IMR-90 (cell line): ENCODE results near the gene PALM. TPM values are rescaled to one million over a fixed set of nuclear protein-coding genes. Genes with fewer than 3 reads are reported as not detected.
A peak's percentile ranks its signal among the peaks of the same experiment; 100 is the strongest.

Experiments
- ATAC-seq: fragments of 200-7000 bp; cut with Tn5 transposase; 2 replicates; pipeline ENCODE4 v1.9.1; 2020; ENCODE audit warnings: low read depth, mild to moderate bottlenecking, moderate library complexity
- BruUV-seq: library from RNA; stranded (reverse); fragments of 400-500 nt; replicated peaks from 2 replicates; lab custom pipeline; 2021; lab: Mats Ljungman, UMichigan
- CTCF ChIA-PET: fragments of 300-600 bp; formaldehyde crosslinking; extraction: SDS; loops from one replicate; lab custom pipeline; 2021; ENCODE audit warnings: antibody characterized with exemption; lab: Yijun Ruan, JAX
- POLR2A ChIA-PET: fragments of 300-600 bp; sonication (Branson Sonifier 250); formaldehyde crosslinking; loops from one replicate; lab custom pipeline; 2022; ENCODE audit warnings: antibody characterized with exemption; ENCODE audit not compliant: unreplicated experiment; lab: Charles Lee
- DNase-seq: peaks from one replicate; pipeline ENCODE4 v3.0.0; 2013
- H2AFZ ChIP-seq: replicated peaks from 2 replicates; pipeline ENCODE3; 2013; ENCODE audit warnings: low read length, mild to moderate bottlenecking; ENCODE audit not compliant: poor library complexity
- H2AK5ac ChIP-seq: 2 replicates; pipeline ENCODE4 v1.6.1; 2013; ENCODE audit warnings: low read depth, low read length, inconsistent platforms
- H2AK9ac ChIP-seq: replicated peaks from 2 replicates; pipeline ENCODE3; 2013; ENCODE audit warnings: mild to moderate bottlenecking, low read depth, low read length, moderate library complexity; ENCODE audit not compliant: poor library complexity
- H2BK120ac ChIP-seq: 2 replicates; pipeline ENCODE4 v1.6.1; 2013; ENCODE audit warnings: low read depth, low read length, inconsistent platforms
- H2BK15ac ChIP-seq: 3 replicates; pipeline ENCODE4 v1.6.1; 2013; ENCODE audit warnings: low read depth, low read length, inconsistent platforms
- H2BK20ac ChIP-seq: 2 replicates; pipeline ENCODE4 v1.6.1; 2013; ENCODE audit warnings: low read depth, mild to moderate bottlenecking, inconsistent platforms, low read length, moderate library complexity
- H2BK5ac ChIP-seq: 2 replicates; pipeline ENCODE4 v1.6.1; 2013; ENCODE audit warnings: mild to moderate bottlenecking, low read depth, low read length, inconsistent platforms; ENCODE audit not compliant: poor library complexity, severe bottlenecking
- H3K14ac ChIP-seq: replicated peaks from 2 replicates; pipeline ENCODE4 v1.6.1; 2013; ENCODE audit warnings: low read depth, low read length, inconsistent platforms
- H3K18ac ChIP-seq: 2 replicates; pipeline ENCODE4 v1.6.1; 2013; ENCODE audit warnings: low read depth, low read length, control low read depth
- H3K23ac ChIP-seq: 2 replicates; pipeline ENCODE4 v1.6.1; 2013; ENCODE audit warnings: low read depth, low read length, inconsistent platforms
- H3K27ac ChIP-seq: 2 replicates; pipeline ENCODE4 v1.5.1; 2013; ENCODE audit warnings: mild to moderate bottlenecking, control low read depth, low read length; ENCODE audit not compliant: insufficient read depth
- H3K27me3 ChIP-seq: 2 replicates; pipeline ENCODE4 v1.6.1; 2013; ENCODE audit warnings: low read length; ENCODE audit not compliant: control insufficient read depth, insufficient read depth
- H3K36me3 ChIP-seq: 2 replicates; pipeline ENCODE4 v1.6.1; 2013; ENCODE audit warnings: low read length, mixed read lengths; ENCODE audit not compliant: control insufficient read depth, insufficient read depth
- H3K4ac ChIP-seq: 2 replicates; pipeline ENCODE4 v1.6.1; 2013; ENCODE audit warnings: low read depth, low read length, inconsistent platforms
- H3K4me1 ChIP-seq: 2 replicates; pipeline ENCODE4 v1.6.1; 2013; ENCODE audit warnings: low read length, mixed read lengths; ENCODE audit not compliant: control insufficient read depth, insufficient read depth
- H3K4me2 ChIP-seq: 2 replicates; pipeline ENCODE4 v1.6.1; 2013; ENCODE audit warnings: low read depth, mild to moderate bottlenecking, control low read depth, low read length, moderate library complexity
- H3K4me3 ChIP-seq: 2 replicates; pipeline ENCODE4 v1.5.1; 2013; ENCODE audit warnings: low read depth, mild to moderate bottlenecking, control low read depth, low read length, moderate library complexity; ENCODE audit not compliant: insufficient read depth
- H3K56ac ChIP-seq: 2 replicates; pipeline ENCODE4 v1.6.1; 2013; ENCODE audit warnings: low read length, inconsistent platforms; ENCODE audit not compliant: insufficient read depth; ENCODE audit errors: extremely low read depth
- H3K79me1 ChIP-seq, 2 experiments: 2 replicates each; pipeline ENCODE4 v1.6.1; 2013; ENCODE audit warnings: low read length in 2 of 2, inconsistent platforms in 1 of 2, low read depth in 1 of 2
- H3K9ac ChIP-seq: 2 replicates; pipeline ENCODE4 v1.6.1; 2013; ENCODE audit warnings: low read depth, low read length, control low read depth
- H3K9me1 ChIP-seq: 2 replicates; pipeline ENCODE4 v1.6.1; 2013; ENCODE audit warnings: low read length, inconsistent platforms; ENCODE audit not compliant: insufficient read depth
- H3K9me3 ChIP-seq: 2 replicates; pipeline ENCODE4 v1.6.1; 2013; ENCODE audit warnings: low read length; ENCODE audit not compliant: control insufficient read depth, insufficient read depth
- H4K20me1 ChIP-seq: 2 replicates; pipeline ENCODE4 v1.6.1; 2013; ENCODE audit warnings: low read length, inconsistent platforms; ENCODE audit not compliant: insufficient read depth
- H4K5ac ChIP-seq: 2 replicates; pipeline ENCODE4 v1.6.1; 2013; ENCODE audit warnings: mild to moderate bottlenecking, low read depth, low read length, control low read depth
- H4K8ac ChIP-seq, 2 experiments: 2 replicates each; pipeline ENCODE4 v1.6.1; 2013; ENCODE audit warnings: low read depth in 2 of 2, low read length in 2 of 2, control low read depth in 1 of 2, inconsistent platforms in 1 of 2
- H4K91ac ChIP-seq: 2 replicates; pipeline ENCODE4 v1.6.1; 2013; ENCODE audit warnings: low read depth, low read length, inconsistent platforms; ENCODE audit not compliant: insufficient read depth
- USF2 ChIP-seq: fragments of 150-350 bp; IDR thresholded peaks from 2 replicates; pipeline ENCODE4 v1.6.1; 2017; ENCODE audit warnings: mild to moderate bottlenecking, antibody characterized with exemption, low read length, low read depth
- WGBS, 2 experiments: methylation state at CpG; one replicate each; pipeline versions ENCODE4 v1.1.5 to v1.1.7; 2013; ENCODE audit warnings: missing lambda C conversion rate in 2 of 2; ENCODE audit not compliant: insufficient read length in 1 of 2; ENCODE audit errors: extremely low coverage in 2 of 2; 5-methylcytosine and 5-hydroxymethylcytosine counted together
- dilution Hi-C: fragments of 300-500 bp; cut with HindIII; formaldehyde crosslinking; loops from one replicate; pipeline ENCODE4 v1.14.3; 2018; ENCODE audit warnings: low sequenced_read_pairs; ENCODE audit not compliant: unreplicated experiment
- in situ Hi-C: fragments of 300-500 bp; cut with MboI; formaldehyde crosslinking; loops from 3 replicates; pipeline ENCODE4 v1.14.3; 2019; ENCODE audit warnings: low sequenced_read_pairs, inconsistent platforms, mixed read lengths
- intact Hi-C: fragments of 100-400 bp; cut with micrococcal nuclease; formaldehyde crosslinking; loops from 2 replicates; pipeline ENCODE4 v1.10.0; 2022
- polyA plus RNA-seq, 3 experiments: library from polyadenylated mRNA; depleted of rRNA; stranded (reverse); fragments of >200 nt; gene quantifications; 2 replicates each; pipeline ENCODE4 v1.2.3, GENCODE V29; 2012; ENCODE audit warnings: low replicate concordance in 1 of 3
- total RNA-seq: library from RNA; depleted of rRNA; stranded (reverse); fragments of >200 nt; gene quantifications from 2 replicates; pipeline ENCODE4 v1.2.3, GENCODE V29; 2012

Gene PALM
- total and polyA plus RNA-seq, 2 of the 4 experiments (the other 2 are of a cell fraction): 2.2 to 7.4 TPM

- no peaks in the 10 kb centered on the region; the same call in 1 of the 2 replicates for H3K4me1 ChIP-seq
- H3K56ac ChIP-seq: no peak overlapping the region
- H3K27ac ChIP-seq: no peak overlapping the region
- ChIA-PET POLR2A (no interaction called here), CTCF (interaction anchor here (0.6 kb wide), 1 partner anchor 163 kb away, joined by 3 read pairs; no protein-coding TSS in a partner anchor)
- ATAC-seq (no peak), DNase-seq (no peak)
- no peak overlapping the region for H3K4me2 ChIP-seq
- no peak overlapping the region for H2BK15ac ChIP-seq
- no peak overlapping the region for H2BK120ac ChIP-seq
- no peak overlapping the region for H2BK5ac ChIP-seq
- no peak overlapping the region for H4K91ac ChIP-seq
- H4K20me1 ChIP-seq: no peaks in the 10 kb centered on the region
- in situ Hi-C loops: no loop called here
- no peak overlapping the region for H4K5ac ChIP-seq
- no peaks in the 10 kb centered on the region for H3K79me1 ChIP-seq
- H3K18ac ChIP-seq: no peak overlapping the region
- H4K8ac ChIP-seq: no peak overlapping the region
- no peaks in the 10 kb centered on the region for H3K9me3 ChIP-seq
- dilution Hi-C loops: no loop called here
- no peaks in the 10 kb centered on the region for H3K9me1 ChIP-seq
- H3K14ac ChIP-seq: no peak overlapping the region
- no TSS peak for BruUV-seq
- H3K27me3 ChIP-seq: no peaks in the 10 kb centered on the region
- intact Hi-C loops: loop anchor here (5.0 kb wide), 1 partner anchor 84 kb away; the partner anchor contains the start of gene CFD
- no peak overlapping the region for H3K4me3 ChIP-seq
- no peaks in the 10 kb centered on the region for H3K36me3 ChIP-seq
- H2BK20ac ChIP-seq: no peak overlapping the region
- H2AK5ac ChIP-seq: 0 out of 2 replicates have a peak overlapping the region, but pooled peaks have one; percentile 59
- no peak overlapping the region for H3K23ac ChIP-seq
- no peak overlapping the region for H3K9ac ChIP-seq
- no peak overlapping the region for H2AK9ac ChIP-seq
- 62% methylated on average over 5 of the region's 18 CpGs; no CpG with 5 or more reads in 1 of the 2 experiments for WGBS, 2 experiments
- no peak for TF ChIP-seq USF2
- H3K4ac ChIP-seq: no peak overlapping the region
- no peak overlapping the region for H2AFZ ChIP-seq
Observed at GRCh38 chr19:772730-773436, 64.1 kb downstream of the PALM start.
